Activated T-cell treated with anti-CD3 and anti-CD28 coated beads for 1 hour (primary cell): Measurements from ENCODE around the gene PPOX.

Experiments used
- DNase-seq: peaks from one replicate; pipeline ENCODE4 v3.0.0-alpha.2; 2020; ENCODE audit warnings: low read depth

Gene PPOX

GRCh38 chr1:161176468-161177111, 10.4 kb downstream of the PPOX start:
- no peak for DNase-seq

GRCh38 chr1:161177112-161177935, 11.1 kb downstream of the PPOX start, which contains the start of gene B4GALT3:
Gene B4GALT3, minus strand, starts transcription at chr1:161177507. Its CDS starts 1,447 bp downstream, at chr1:161176060.
- peak; percentile 93 for DNase-seq

- DNase-seq, result no peak
Measured at GRCh38 chr1:161177936-161178244, 11.7 kb downstream of the PPOX start.

GRCh38 chr1:161179698-161180097, 13.5 kb downstream of the PPOX start:
- DNase-seq, result no peak

- DNase-seq, result no peak
Measured at GRCh38 chr1:161180639-161181038, 14.4 kb downstream of the PPOX start.

- DNase-seq, result peak; percentile 41
Measured at GRCh38 chr1:161182214-161182613, 16.0 kb downstream of the PPOX start.

GRCh38 chr1:161185282-161185682, 19.1 kb downstream of the PPOX start:
- DNase-seq, result peak; percentile 62

- no peak for DNase-seq
Measured at GRCh38 chr1:161185732-161186311, 19.6 kb downstream of the PPOX start.

- DNase-seq, result no peak
Measured at GRCh38 chr1:161187311-161187710, 21.1 kb downstream of the PPOX start.

- no peak for DNase-seq
Measured at GRCh38 chr1:161188381-161188780, 22.2 kb downstream of the PPOX start.

- no peak for DNase-seq
Measured at GRCh38 chr1:161189036-161189435, 22.8 kb downstream of the PPOX start.

- DNase-seq, result no peak
Measured at GRCh38 chr1:161190962-161191521, 24.8 kb downstream of the PPOX start.

GRCh38 chr1:161191971-161192370, 25.7 kb downstream of the PPOX start:
- DNase-seq, result no peak

GRCh38 chr1:161192476-161193465, 26.5 kb downstream of the PPOX start:
- peak; percentile 56 for DNase-seq

GRCh38 chr1:161193561-161194235, 27.5 kb downstream of the PPOX start:
- no peak for DNase-seq

GRCh38 chr1:161195171-161195570, 28.9 kb downstream of the PPOX start:
- DNase-seq, result no peak

- DNase-seq, result no peak
Measured at GRCh38 chr1:161196111-161196510, 29.9 kb downstream of the PPOX start.

GRCh38 chr1:161196521-161197451, 30.6 kb downstream of the PPOX start:
- no peak for DNase-seq

GRCh38 chr1:161197560-161198193, 31.5 kb downstream of the PPOX start:
- no peak for DNase-seq
